IMR-90 (cell line): ENCODE measurements around the gene ZFAND4. TPM values are rescaled to one million over a fixed set of nuclear protein-coding genes. Genes with fewer than 3 reads are reported as not detected.
A peak's percentile ranks its signal among the peaks of the same experiment; 100 is the strongest.
"Not testable (repeated sequence)": the region's sequence is repeated elsewhere in the genome, so short reads cannot be mapped to it uniquely, and the experiment has no call there.

Source experiments
- ATAC-seq: fragments of 200-7000 bp; cut with Tn5 transposase; 2 replicates; pipeline ENCODE4 v1.9.1; 2020; ENCODE audit warnings: low read depth, mild to moderate bottlenecking, moderate library complexity
- BruUV-seq: library from RNA; stranded (reverse); fragments of 400-500 nt; replicated peaks from 2 replicates; lab custom pipeline; 2021; lab: Mats Ljungman, UMichigan
- CTCF ChIA-PET: fragments of 300-600 bp; formaldehyde crosslinking; extraction: SDS; loops from one replicate; lab custom pipeline; 2021; ENCODE audit warnings: antibody characterized with exemption; lab: Yijun Ruan, JAX
- POLR2A ChIA-PET: fragments of 300-600 bp; sonication (Branson Sonifier 250); formaldehyde crosslinking; loops from one replicate; lab custom pipeline; 2022; ENCODE audit warnings: antibody characterized with exemption; ENCODE audit not compliant: unreplicated experiment; lab: Charles Lee
- DNase-seq: peaks from one replicate; pipeline ENCODE4 v3.0.0; 2013
- H2AFZ ChIP-seq: replicated peaks from 2 replicates; pipeline ENCODE3; 2013; ENCODE audit warnings: low read length, mild to moderate bottlenecking; ENCODE audit not compliant: poor library complexity
- H2AK5ac ChIP-seq: 2 replicates; pipeline ENCODE4 v1.6.1; 2013; ENCODE audit warnings: low read depth, low read length, inconsistent platforms
- H2AK9ac ChIP-seq: replicated peaks from 2 replicates; pipeline ENCODE3; 2013; ENCODE audit warnings: mild to moderate bottlenecking, low read depth, low read length, moderate library complexity; ENCODE audit not compliant: poor library complexity
- H2BK120ac ChIP-seq: 2 replicates; pipeline ENCODE4 v1.6.1; 2013; ENCODE audit warnings: low read depth, low read length, inconsistent platforms
- H2BK15ac ChIP-seq: 3 replicates; pipeline ENCODE4 v1.6.1; 2013; ENCODE audit warnings: low read depth, low read length, inconsistent platforms
- H2BK20ac ChIP-seq: 2 replicates; pipeline ENCODE4 v1.6.1; 2013; ENCODE audit warnings: low read depth, mild to moderate bottlenecking, inconsistent platforms, low read length, moderate library complexity
- H2BK5ac ChIP-seq: 2 replicates; pipeline ENCODE4 v1.6.1; 2013; ENCODE audit warnings: mild to moderate bottlenecking, low read depth, low read length, inconsistent platforms; ENCODE audit not compliant: poor library complexity, severe bottlenecking
- H3K14ac ChIP-seq: replicated peaks from 2 replicates; pipeline ENCODE4 v1.6.1; 2013; ENCODE audit warnings: low read depth, low read length, inconsistent platforms
- H3K18ac ChIP-seq: 2 replicates; pipeline ENCODE4 v1.6.1; 2013; ENCODE audit warnings: low read depth, low read length, control low read depth
- H3K23ac ChIP-seq: 2 replicates; pipeline ENCODE4 v1.6.1; 2013; ENCODE audit warnings: low read depth, low read length, inconsistent platforms
- H3K27ac ChIP-seq: 2 replicates; pipeline ENCODE4 v1.5.1; 2013; ENCODE audit warnings: mild to moderate bottlenecking, control low read depth, low read length; ENCODE audit not compliant: insufficient read depth
- H3K27me3 ChIP-seq: 2 replicates; pipeline ENCODE4 v1.6.1; 2013; ENCODE audit warnings: low read length; ENCODE audit not compliant: control insufficient read depth, insufficient read depth
- H3K36me3 ChIP-seq: 2 replicates; pipeline ENCODE4 v1.6.1; 2013; ENCODE audit warnings: low read length, mixed read lengths; ENCODE audit not compliant: control insufficient read depth, insufficient read depth
- H3K4ac ChIP-seq: 2 replicates; pipeline ENCODE4 v1.6.1; 2013; ENCODE audit warnings: low read depth, low read length, inconsistent platforms
- H3K4me1 ChIP-seq: 2 replicates; pipeline ENCODE4 v1.6.1; 2013; ENCODE audit warnings: low read length, mixed read lengths; ENCODE audit not compliant: control insufficient read depth, insufficient read depth
- H3K4me2 ChIP-seq: 2 replicates; pipeline ENCODE4 v1.6.1; 2013; ENCODE audit warnings: low read depth, mild to moderate bottlenecking, control low read depth, low read length, moderate library complexity
- H3K4me3 ChIP-seq: 2 replicates; pipeline ENCODE4 v1.5.1; 2013; ENCODE audit warnings: low read depth, mild to moderate bottlenecking, control low read depth, low read length, moderate library complexity; ENCODE audit not compliant: insufficient read depth
- H3K56ac ChIP-seq: 2 replicates; pipeline ENCODE4 v1.6.1; 2013; ENCODE audit warnings: low read length, inconsistent platforms; ENCODE audit not compliant: insufficient read depth; ENCODE audit errors: extremely low read depth
- H3K79me1 ChIP-seq, 2 experiments: 2 replicates each; pipeline ENCODE4 v1.6.1; 2013; ENCODE audit warnings: low read length in 2 of 2, inconsistent platforms in 1 of 2, low read depth in 1 of 2
- H3K9ac ChIP-seq: 2 replicates; pipeline ENCODE4 v1.6.1; 2013; ENCODE audit warnings: low read depth, low read length, control low read depth
- H3K9me1 ChIP-seq: 2 replicates; pipeline ENCODE4 v1.6.1; 2013; ENCODE audit warnings: low read length, inconsistent platforms; ENCODE audit not compliant: insufficient read depth
- H3K9me3 ChIP-seq: 2 replicates; pipeline ENCODE4 v1.6.1; 2013; ENCODE audit warnings: low read length; ENCODE audit not compliant: control insufficient read depth, insufficient read depth
- H4K20me1 ChIP-seq: 2 replicates; pipeline ENCODE4 v1.6.1; 2013; ENCODE audit warnings: low read length, inconsistent platforms; ENCODE audit not compliant: insufficient read depth
- H4K5ac ChIP-seq: 2 replicates; pipeline ENCODE4 v1.6.1; 2013; ENCODE audit warnings: mild to moderate bottlenecking, low read depth, low read length, control low read depth
- H4K8ac ChIP-seq, 2 experiments: 2 replicates each; pipeline ENCODE4 v1.6.1; 2013; ENCODE audit warnings: low read depth in 2 of 2, low read length in 2 of 2, control low read depth in 1 of 2, inconsistent platforms in 1 of 2
- H4K91ac ChIP-seq: 2 replicates; pipeline ENCODE4 v1.6.1; 2013; ENCODE audit warnings: low read depth, low read length, inconsistent platforms; ENCODE audit not compliant: insufficient read depth
- BHLHE40 ChIP-seq: fragments of 150-350 bp; IDR thresholded peaks from 2 replicates; pipeline ENCODE4 v1.6.1; 2016; ENCODE audit warnings: mild to moderate bottlenecking, low read depth, low read length
- CEBPB ChIP-seq: IDR thresholded peaks from 2 replicates; pipeline ENCODE4 v1.6.1; 2012; ENCODE audit warnings: low read depth, low read length, improper control_type of control experiment
- MAFK ChIP-seq: IDR thresholded peaks from 2 replicates; pipeline ENCODE4 v1.6.1; 2012; ENCODE audit warnings: low read depth, low read length, improper control_type of control experiment
- NFE2L2 ChIP-seq: fragments of 150-350 bp; IDR thresholded peaks from 2 replicates; pipeline ENCODE4 v1.6.1; 2016; ENCODE audit warnings: low read depth, mild to moderate bottlenecking, low read length
- RAD21 ChIP-seq: IDR thresholded peaks from 2 replicates; pipeline ENCODE4 v1.6.1; 2012; ENCODE audit warnings: low read length, improper control_type of control experiment
- SMC3 ChIP-seq: fragments of 150-350 bp; IDR thresholded peaks from 2 replicates; pipeline ENCODE4 v1.6.1; 2016; ENCODE audit warnings: low read depth, mild to moderate bottlenecking, antibody characterized with exemption, low read length, moderate library complexity
- WGBS, 2 experiments: methylation state at CpG; one replicate each; pipeline versions ENCODE4 v1.1.5 to v1.1.7; 2013; ENCODE audit warnings: missing lambda C conversion rate in 2 of 2; ENCODE audit not compliant: insufficient read length in 1 of 2; ENCODE audit errors: extremely low coverage in 2 of 2; 5-methylcytosine and 5-hydroxymethylcytosine counted together
- dilution Hi-C: fragments of 300-500 bp; cut with HindIII; formaldehyde crosslinking; loops from one replicate; pipeline ENCODE4 v1.14.3; 2018; ENCODE audit warnings: low sequenced_read_pairs; ENCODE audit not compliant: unreplicated experiment
- in situ Hi-C: fragments of 300-500 bp; cut with MboI; formaldehyde crosslinking; loops from 3 replicates; pipeline ENCODE4 v1.14.3; 2019; ENCODE audit warnings: low sequenced_read_pairs, inconsistent platforms, mixed read lengths
- intact Hi-C: fragments of 100-400 bp; cut with micrococcal nuclease; formaldehyde crosslinking; loops from 2 replicates; pipeline ENCODE4 v1.10.0; 2022
- polyA plus RNA-seq, 3 experiments: library from polyadenylated mRNA; depleted of rRNA; stranded (reverse); fragments of >200 nt; gene quantifications; 2 replicates each; pipeline ENCODE4 v1.2.3, GENCODE V29; 2012; ENCODE audit warnings: low replicate concordance in 1 of 3
- total RNA-seq: library from RNA; depleted of rRNA; stranded (reverse); fragments of >200 nt; gene quantifications from 2 replicates; pipeline ENCODE4 v1.2.3, GENCODE V29; 2012

Gene ZFAND4
- total and polyA plus RNA-seq, 2 of the 4 experiments (the other 2 are of a cell fraction) = 2.0 to 3.4 TPM

DNA sequence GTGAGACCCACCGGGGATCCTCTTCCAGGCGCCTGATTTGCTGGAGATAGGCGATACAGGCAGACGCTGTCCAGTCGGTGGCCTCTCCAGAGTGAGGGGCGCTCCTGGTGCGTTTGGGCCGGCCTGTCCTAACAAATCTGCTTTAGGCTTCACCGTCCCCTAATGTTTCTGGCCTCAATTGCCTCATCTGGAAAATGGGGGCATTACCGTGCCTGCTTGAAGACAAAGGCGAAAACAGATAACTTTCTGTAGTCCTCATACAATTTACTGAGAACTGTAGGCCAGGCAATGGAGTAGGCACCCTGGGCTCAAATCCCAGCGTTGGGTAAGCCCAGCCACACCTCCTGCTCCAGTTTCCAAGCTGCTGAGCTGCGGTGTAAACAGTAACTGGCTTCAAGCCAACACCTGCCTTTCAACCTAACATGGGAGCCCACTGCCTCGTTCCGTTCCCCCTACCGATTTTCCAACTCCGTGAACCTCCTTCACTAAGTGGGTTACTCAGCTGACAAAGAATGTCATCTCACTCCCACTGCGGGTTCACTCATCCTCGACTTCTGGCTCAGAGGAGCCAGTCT, 589 bp upstream of the ZFAND4 start:
- Histone ChIP-seq H2AK9ac (peak overlapping the region; percentile 21), H3K79me1 (peaks cover 0 to 7% of the 10 kb centered on the region in 2 experiments; a peak in 1 of 4 replicates), H2BK15ac (no peak overlapping the region), H3K9ac (peak overlapping the region; percentile 39), H3K36me3 (no peaks in the 10 kb centered on the region), H2AK5ac (0 out of 2 replicates have a peak overlapping the region, but pooled peaks have one; percentile 11), H3K9me1 (no peaks in the 10 kb centered on the region), H2BK120ac (peak overlapping the region; percentile 16; the same call in 1 of the 2 replicates), H2BK20ac (no peak overlapping the region), H3K14ac (0 out of 2 replicates have a peak overlapping the region, but pooled peaks have one; percentile 3), H2AFZ (peak overlapping the region; percentile 97), H4K91ac (peak overlapping the region; percentile 55), H3K18ac (peak overlapping the region; percentile 8; the same call in 1 of the 2 replicates), H3K4me3 (peak overlapping the region; percentile 95), H3K27me3 (no peaks in the 10 kb centered on the region), H4K5ac (peak overlapping the region; percentile 82), H3K27ac (peak overlapping the region; percentile 15), H3K9me3 (no peaks in the 10 kb centered on the region), H3K4me2 (peak overlapping the region; percentile 49; the same call in 1 of the 2 replicates), H2BK5ac (peak overlapping the region; percentile 30), H4K8ac (peak overlapping the region; percentile 74 to 97), H3K4ac (peak overlapping the region; percentile 74), H3K23ac (no peak overlapping the region), H3K56ac (no peak overlapping the region), H3K4me1 (peaks cover 2% of the 10 kb centered on the region; the same call in 1 of the 2 replicates), H4K20me1 (no peaks in the 10 kb centered on the region)
- ChIA-PET CTCF (no interaction called here), POLR2A (interaction anchor here (0.5 kb wide), 1 partner anchor 66 kb away, joined by 4 read pairs; no protein-coding TSS in a partner anchor)
- in situ Hi-C loops = loop anchor here (10.0 kb wide), 1 partner anchor 208 kb away; no protein-coding TSS in a partner anchor
- no peak for ATAC-seq
- intact Hi-C loops = no loop called here
- 44% methylated on average over 5 of the region's 19 CpGs; no CpG with 5 or more reads in 1 of the 2 experiments for WGBS, 2 experiments
- no TSS peak for BruUV-seq
- TF ChIP-seq NFE2L2 (no peak), RAD21 (no peak), CEBPB (no peak), MAFK (no peak), BHLHE40 (no peak), SMC3 (no peak)
- dilution Hi-C loops = no loop called here
- no peak for DNase-seq

DNA sequence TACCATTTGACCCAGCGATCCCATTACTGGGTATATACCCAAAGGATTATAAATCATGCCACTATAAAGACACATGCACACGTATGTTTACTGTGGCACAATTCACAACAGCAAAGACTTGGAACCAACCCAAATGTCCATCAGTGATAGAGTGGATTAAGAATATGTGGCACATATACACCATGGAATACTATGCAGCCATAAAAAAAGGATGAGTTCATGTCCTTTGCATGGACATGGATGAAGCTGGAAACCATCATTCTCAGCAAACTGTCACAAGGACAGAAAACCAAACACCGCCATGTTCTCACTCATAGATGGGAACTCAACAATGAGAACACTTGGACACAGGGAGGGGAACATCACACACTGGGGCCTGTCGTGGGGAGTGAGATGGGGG, 1.3 kb downstream of the ZFAND4 start:
- H4K8ac ChIP-seq, H2BK15ac ChIP-seq, H2BK120ac ChIP-seq, H2BK5ac ChIP-seq, H3K27me3 ChIP-seq, H3K27ac ChIP-seq, H4K20me1 ChIP-seq, H3K4me2 ChIP-seq, H3K18ac ChIP-seq, H2AK5ac ChIP-seq, H3K4me1 ChIP-seq, DNase-seq, H3K4ac ChIP-seq, H3K56ac ChIP-seq, H4K91ac ChIP-seq, H3K4me3 ChIP-seq, BruUV-seq, dilution Hi-C loops, H2BK20ac ChIP-seq, H3K79me1 ChIP-seq, H2AK9ac ChIP-seq, H3K9me1 ChIP-seq, H3K9me3 ChIP-seq, H4K5ac ChIP-seq, H3K23ac ChIP-seq, H2AFZ ChIP-seq, H3K14ac ChIP-seq, intact Hi-C loops, H3K36me3 ChIP-seq, ATAC-seq, H3K9ac ChIP-seq: not testable (repeated sequence)
- CTCF ChIA-PET = interaction anchor here (0.8 kb wide), 1 partner anchor 421 kb away, joined by 3 read pairs; no protein-coding TSS in a partner anchor
- POLR2A ChIA-PET = interaction anchor here (0.6 to 1.1 kb wide), 2 partner anchors 144 to 218 kb away, joined by 3 to 9 read pairs; no protein-coding TSS in a partner anchor
- in situ Hi-C loops = loop anchor here (10.0 kb wide), 1 partner anchor 206 kb away; no protein-coding TSS in a partner anchor
- no CpG with 5 or more reads among the region's 4 CpGs for WGBS, 2 experiments
